ENCODE results near the gene EDEM1. TPM values are rescaled to one million over a fixed set of nuclear protein-coding genes. Genes with fewer than 3 reads are reported as not detected.

The EDEM1 gene
- polyA plus RNA-seq, 1 of the 3 experiments (the other 2 are of a cell fraction): 25.2 TPM

DNA sequence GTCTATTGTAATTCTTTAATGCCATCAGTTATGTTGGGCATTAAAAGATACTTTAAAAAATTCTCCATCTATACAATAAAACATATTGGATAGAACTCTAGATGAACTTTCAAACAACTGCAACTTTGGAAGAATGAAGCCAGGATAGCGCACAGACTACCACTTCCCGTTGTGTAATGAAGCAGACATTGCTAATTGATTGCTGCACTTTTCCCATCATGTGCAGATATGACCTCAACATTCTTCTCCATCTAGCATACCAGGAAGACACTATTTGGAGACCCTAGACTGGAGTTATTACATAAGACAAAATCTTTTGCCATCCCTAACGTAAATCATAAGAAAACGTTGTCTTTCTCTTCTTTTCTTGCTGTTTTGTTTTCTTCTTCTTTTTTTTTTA lies 75.0 kb downstream of the EDEM1 start:
- H4K20me1 ChIP-seq (ENCODE audit: insufficient read depth): no peaks in the 10 kb centered on the region
- H3K27ac ChIP-seq (ENCODE audit: low read depth in 2 of 2, low read length in 1 of 2): no peak overlapping the region
- no peaks in the 10 kb centered on the region for H3K27me3 ChIP-seq (ENCODE audit: insufficient read depth)
- no peak overlapping the region for H3K4me2 ChIP-seq
- H3K36me3 ChIP-seq (replicated peaks in 1 of 2; ENCODE audit: control insufficient read depth in 1 of 2, insufficient read depth in 2 of 2, low read length in 1 of 2): no peaks in the 10 kb centered on the region
- H3K9me3 ChIP-seq: no peaks in the 10 kb centered on the region
- H3K4me3 ChIP-seq (ENCODE audit: low read depth in 2 of 2, low read length in 1 of 2): no peak overlapping the region
- no peaks in the 10 kb centered on the region for H3K79me2 ChIP-seq (ENCODE audit: insufficient read depth)
- H2AFZ ChIP-seq (ENCODE audit: low read depth): no peak overlapping the region
- CTCF ChIA-PET: interaction anchor here (1.4 kb wide), 1 partner anchor 12 kb away, joined by 3 read pairs; no protein-coding TSS in a partner anchor
- no peak overlapping the region for H3K9ac ChIP-seq
- TF ChIP-seq MEF2A (IDR thresholded peaks at IDR 0.05; ENCODE audit: borderline replicate concordance, low read depth): no peak
- no peak for TF ChIP-seq JUND (IDR thresholded peaks at IDR 0.05)
- no peak for TF ChIP-seq ELF1 (IDR thresholded peaks at IDR 0.05)
- TF ChIP-seq, protein P1, sequence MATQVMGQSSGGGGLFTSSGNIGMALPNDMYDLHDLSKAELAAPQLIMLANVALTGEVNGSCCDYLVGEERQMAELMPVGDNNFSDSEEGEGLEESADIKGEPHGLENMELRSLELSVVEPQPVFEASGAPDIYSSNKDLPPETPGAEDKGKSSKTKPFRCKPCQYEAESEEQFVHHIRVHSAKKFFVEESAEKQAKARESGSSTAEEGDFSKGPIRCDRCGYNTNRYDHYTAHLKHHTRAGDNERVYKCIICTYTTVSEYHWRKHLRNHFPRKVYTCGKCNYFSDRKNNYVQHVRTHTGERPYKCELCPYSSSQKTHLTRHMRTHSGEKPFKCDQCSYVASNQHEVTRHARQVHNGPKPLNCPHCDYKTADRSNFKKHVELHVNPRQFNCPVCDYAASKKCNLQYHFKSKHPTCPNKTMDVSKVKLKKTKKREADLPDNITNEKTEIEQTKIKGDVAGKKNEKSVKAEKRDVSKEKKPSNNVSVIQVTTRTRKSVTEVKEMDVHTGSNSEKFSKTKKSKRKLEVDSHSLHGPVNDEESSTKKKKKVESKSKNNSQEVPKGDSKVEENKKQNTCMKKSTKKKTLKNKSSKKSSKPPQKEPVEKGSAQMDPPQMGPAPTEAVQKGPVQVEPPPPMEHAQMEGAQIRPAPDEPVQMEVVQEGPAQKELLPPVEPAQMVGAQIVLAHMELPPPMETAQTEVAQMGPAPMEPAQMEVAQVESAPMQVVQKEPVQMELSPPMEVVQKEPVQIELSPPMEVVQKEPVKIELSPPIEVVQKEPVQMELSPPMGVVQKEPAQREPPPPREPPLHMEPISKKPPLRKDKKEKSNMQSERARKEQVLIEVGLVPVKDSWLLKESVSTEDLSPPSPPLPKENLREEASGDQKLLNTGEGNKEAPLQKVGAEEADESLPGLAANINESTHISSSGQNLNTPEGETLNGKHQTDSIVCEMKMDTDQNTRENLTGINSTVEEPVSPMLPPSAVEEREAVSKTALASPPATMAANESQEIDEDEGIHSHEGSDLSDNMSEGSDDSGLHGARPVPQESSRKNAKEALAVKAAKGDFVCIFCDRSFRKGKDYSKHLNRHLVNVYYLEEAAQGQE (IDR thresholded peaks at IDR 0.05; ENCODE audit: low read depth, low read length): no peak
- no peak for TF ChIP-seq CHD2 (IDR thresholded peaks at IDR 0.05; ENCODE audit: low read length, partially characterized antibody)
- TF ChIP-seq RAD21 (IDR thresholded peaks at IDR 0.05; ENCODE audit: low read length): no peak
- TF ChIP-seq RFX5 (IDR thresholded peaks at IDR 0.05; ENCODE audit: low read length): no peak
- no peak for TF ChIP-seq POLR2AphosphoS5 (IDR thresholded peaks at IDR 0.05; ENCODE audit: low read depth, low read length)
- no peak for TF ChIP-seq GATA2 (CRISPR knock-in tag; IDR thresholded peaks at IDR 0.05)
- no peak for TF ChIP-seq EP300 (IDR thresholded peaks at IDR 0.05; ENCODE audit: borderline replicate concordance in 1 of 2, low read depth in 1 of 2, low read length in 1 of 2)
- DNase-seq: no peak
- H3K9me2 ChIP-seq: no peaks in the 10 kb centered on the region
- H3K4me1 ChIP-seq (ENCODE audit: control insufficient read depth in 1 of 2, insufficient read depth in 2 of 2, low read depth in 1 of 2, low read length in 1 of 2): no peaks in the 10 kb centered on the region
- POLR2A ChIA-PET: no interaction called here
- 36% methylated on average over 4 of the region's 4 CpGs for WGBS (ENCODE audit: low lambda C conversion rate)
- no peaks in the 10 kb centered on the region for H3F3A ChIP-seq (replicated peaks; ENCODE audit: insufficient read depth)

GRCh38 chr3:5264093-5264600 lies 76.6 kb downstream of the EDEM1 start:
- Histone ChIP-seq H3K79me2 (ENCODE audit: insufficient read depth) (no peaks in the 10 kb centered on the region), H3K9ac (no peak overlapping the region), H3K27me3 (ENCODE audit: insufficient read depth) (no peaks in the 10 kb centered on the region), H3K4me2 (no peak overlapping the region), H3K36me3 (replicated peaks in 1 of 2; ENCODE audit: control insufficient read depth in 1 of 2, insufficient read depth in 2 of 2, low read length in 1 of 2) (no peaks in the 10 kb centered on the region), H3K27ac (ENCODE audit: low read depth in 2 of 2, low read length in 1 of 2) (no peak overlapping the region), H3K4me1 (ENCODE audit: control insufficient read depth in 1 of 2, insufficient read depth in 2 of 2, low read depth in 1 of 2, low read length in 1 of 2) (no peaks in the 10 kb centered on the region), H4K20me1 (ENCODE audit: insufficient read depth) (no peaks in the 10 kb centered on the region), H3K9me3 (no peaks in the 10 kb centered on the region), H3K9me2 (no peaks in the 10 kb centered on the region), H3K4me3 (ENCODE audit: low read depth in 2 of 2, low read length in 1 of 2) (no peak overlapping the region), H2AFZ (ENCODE audit: low read depth) (no peak overlapping the region), H3F3A (replicated peaks; ENCODE audit: insufficient read depth) (no peaks in the 10 kb centered on the region)
- ChIA-PET POLR2A (no interaction called here), CTCF (interaction anchor here (1.2 kb wide), 1 partner anchor 38 kb away, joined by 3 read pairs; no protein-coding TSS in a partner anchor)
- TF ChIP-seq IRF3 (IDR thresholded peaks at IDR 0.05; ENCODE audit: low read depth, low read length) (no peak), PBX3 (IDR thresholded peaks at IDR 0.05) (no peak), TCF12 (IDR thresholded peaks at IDR 0.05) (no peak), YY1 (IDR thresholded peaks at IDR 0.05; ENCODE audit: low read depth) (no peak), MXI1 (IDR thresholded peaks at IDR 0.05; ENCODE audit: low read depth, low read length) (no peak), EP300 (IDR thresholded peaks at IDR 0.05; ENCODE audit: borderline replicate concordance in 1 of 2, low read depth in 1 of 2, low read length in 1 of 2) (no peak), NRF1 (IDR thresholded peaks at IDR 0.05; ENCODE audit: low read depth, low read length) (no peak), NFIC (IDR thresholded peaks at IDR 0.05; ENCODE audit: borderline replicate concordance) (no peak)
- TF ChIP-seq, protein P2, sequence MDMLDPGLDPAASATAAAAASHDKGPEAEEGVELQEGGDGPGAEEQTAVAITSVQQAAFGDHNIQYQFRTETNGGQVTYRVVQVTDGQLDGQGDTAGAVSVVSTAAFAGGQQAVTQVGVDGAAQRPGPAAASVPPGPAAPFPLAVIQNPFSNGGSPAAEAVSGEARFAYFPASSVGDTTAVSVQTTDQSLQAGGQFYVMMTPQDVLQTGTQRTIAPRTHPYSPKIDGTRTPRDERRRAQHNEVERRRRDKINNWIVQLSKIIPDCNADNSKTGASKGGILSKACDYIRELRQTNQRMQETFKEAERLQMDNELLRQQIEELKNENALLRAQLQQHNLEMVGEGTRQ (IDR thresholded peaks at IDR 0.05; ENCODE audit: borderline replicate concordance, low read depth, low read length): no peak
- WGBS (ENCODE audit: low lambda C conversion rate): 85% methylated on average over 4 of the region's 4 CpGs
- no peak for DNase-seq

All from SK-N-SH (cell line).